IPS-15b (cell line): ENCODE measurements around the gene MYL7.

ENCODE experiments used
- H3K27me3 ChIP-seq: one replicate; pipeline ENCODE4 v1.6.1; 2013; ENCODE audit warnings: low read length; ENCODE audit not compliant: control insufficient read depth, insufficient read depth
- H3K36me3 ChIP-seq: one replicate; pipeline ENCODE4 v1.6.1; 2013; ENCODE audit warnings: low read length; ENCODE audit not compliant: control insufficient read depth, insufficient read depth
- H3K4me1 ChIP-seq: one replicate; pipeline ENCODE4 v1.6.1; 2013; ENCODE audit warnings: mild to moderate bottlenecking, low read length; ENCODE audit not compliant: control insufficient read depth, insufficient read depth
- H3K4me3 ChIP-seq: one replicate; pipeline ENCODE4 v1.5.1; 2013; ENCODE audit warnings: low read depth, low read length
- H3K9ac ChIP-seq: one replicate; pipeline ENCODE4 v1.6.1; 2013; ENCODE audit warnings: low read depth, mild to moderate bottlenecking, low read length
- H3K9me3 ChIP-seq: one replicate; pipeline ENCODE4 v1.6.1; 2013; ENCODE audit warnings: mild to moderate bottlenecking, low read length; ENCODE audit not compliant: control insufficient read depth, insufficient read depth

The MYL7 gene

GRCh38 chr7:44145969-44146911, 5.1 kb upstream of the MYL7 start:
- no peak overlapping the region for H3K9ac ChIP-seq

GRCh38 chr7:44145479-44145968, 4.4 kb upstream of the MYL7 start:
- peaks cover 33% of the 10 kb centered on the region for H3K27me3 ChIP-seq
- H3K9ac ChIP-seq = no peak overlapping the region
- H3K4me3 ChIP-seq = peak overlapping the region; percentile 67
- H3K9me3 ChIP-seq = no peaks in the 10 kb centered on the region
- peaks cover 4% of the 10 kb centered on the region for H3K4me1 ChIP-seq
- no peaks in the 10 kb centered on the region for H3K36me3 ChIP-seq

More at GRCh38 chr7:44145969-44146911, 5.1 kb upstream of the MYL7 start:
- Histone ChIP-seq H3K36me3 (no peaks in the 10 kb centered on the region), H3K9me3 (no peaks in the 10 kb centered on the region), H3K27me3 (peaks cover 33% of the 10 kb centered on the region), H3K4me1 (peaks cover 4% of the 10 kb centered on the region), H3K4me3 (peak overlapping the region; percentile 67)

- no peak overlapping the region for H3K9ac ChIP-seq
- peaks cover 4% of the 10 kb centered on the region for H3K4me1 ChIP-seq
- peak overlapping the region; percentile 67 for H3K4me3 ChIP-seq
- no peaks in the 10 kb centered on the region for H3K9me3 ChIP-seq
- peaks cover 33% of the 10 kb centered on the region for H3K27me3 ChIP-seq
- no peaks in the 10 kb centered on the region for H3K36me3 ChIP-seq
Observed at GRCh38 chr7:44144968-44145478, 3.9 kb upstream of the MYL7 start.

GRCh38 chr7:44144426-44144967, 3.4 kb upstream of the MYL7 start:
- Histone ChIP-seq H3K9me3 (no peaks in the 10 kb centered on the region), H3K4me1 (peaks cover 4% of the 10 kb centered on the region), H3K27me3 (peaks cover 33% of the 10 kb centered on the region), H3K4me3 (no peak overlapping the region), H3K9ac (no peak overlapping the region), H3K36me3 (no peaks in the 10 kb centered on the region)

- Histone ChIP-seq H3K36me3 (no peaks in the 10 kb centered on the region), H3K9me3 (no peaks in the 10 kb centered on the region), H3K9ac (no peak overlapping the region), H3K4me1 (peaks cover 4% of the 10 kb centered on the region), H3K27me3 (peaks cover 33% of the 10 kb centered on the region), H3K4me3 (no peak overlapping the region)
Observed at GRCh38 chr7:44143646-44144250, 2.6 kb upstream of the MYL7 start.

- Histone ChIP-seq H3K27me3 (peaks cover 32% of the 10 kb centered on the region), H3K4me1 (peaks cover 4% of the 10 kb centered on the region), H3K36me3 (no peaks in the 10 kb centered on the region), H3K4me3 (no peak overlapping the region), H3K9me3 (no peaks in the 10 kb centered on the region), H3K9ac (no peak overlapping the region)
Observed at GRCh38 chr7:44142028-44142427, 896 bp upstream of the MYL7 start.

DNA sequence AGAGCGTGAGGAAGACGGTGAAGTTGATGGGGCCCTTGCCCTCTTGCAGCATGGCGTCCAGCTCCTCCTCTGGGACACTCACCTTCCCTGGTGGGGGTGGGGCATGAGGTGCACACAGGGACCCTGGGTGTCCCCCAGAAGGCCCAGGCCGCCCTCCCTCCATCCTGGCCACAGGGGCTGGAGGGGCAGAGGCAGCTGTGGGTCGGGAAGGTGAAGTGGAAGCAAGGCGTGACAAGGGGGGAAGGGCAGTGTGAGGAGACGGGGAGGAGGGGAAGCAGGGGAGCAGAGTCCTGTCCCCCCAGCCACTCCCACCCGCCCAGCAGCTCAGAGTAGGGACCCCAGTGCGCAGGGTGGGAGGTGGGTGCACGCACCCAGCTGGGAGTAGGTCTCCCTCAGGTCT, 791 bp downstream of the MYL7 start:
- Histone ChIP-seq H3K4me1 (no peaks in the 10 kb centered on the region), H3K27me3 (peaks cover 20% of the 10 kb centered on the region), H3K36me3 (no peaks in the 10 kb centered on the region), H3K9ac (no peak overlapping the region), H3K9me3 (no peaks in the 10 kb centered on the region), H3K4me3 (no peak overlapping the region)

GRCh38 chr7:44139311-44140010, 1.7 kb downstream of the MYL7 start:
- H3K27me3 ChIP-seq = peaks cover 12% of the 10 kb centered on the region
- H3K4me3 ChIP-seq = no peak overlapping the region
- no peak overlapping the region for H3K9ac ChIP-seq
- H3K36me3 ChIP-seq = no peaks in the 10 kb centered on the region
- H3K4me1 ChIP-seq = no peaks in the 10 kb centered on the region
- no peaks in the 10 kb centered on the region for H3K9me3 ChIP-seq

- Histone ChIP-seq H3K36me3 (no peaks in the 10 kb centered on the region), H3K9ac (no peak overlapping the region), H3K4me3 (no peak overlapping the region), H3K27me3 (peaks cover 9% of the 10 kb centered on the region), H3K9me3 (no peaks in the 10 kb centered on the region), H3K4me1 (no peaks in the 10 kb centered on the region)
Observed at GRCh38 chr7:44138698-44139097, 2.4 kb downstream of the MYL7 start.

- Histone ChIP-seq H3K36me3 (no peaks in the 10 kb centered on the region), H3K9ac (no peak overlapping the region), H3K9me3 (no peaks in the 10 kb centered on the region), H3K4me3 (no peak overlapping the region), H3K27me3 (peaks cover 8% of the 10 kb centered on the region), H3K4me1 (no peaks in the 10 kb centered on the region)
Observed at GRCh38 chr7:44136731-44137130, 4.4 kb downstream of the MYL7 start.

DNA sequence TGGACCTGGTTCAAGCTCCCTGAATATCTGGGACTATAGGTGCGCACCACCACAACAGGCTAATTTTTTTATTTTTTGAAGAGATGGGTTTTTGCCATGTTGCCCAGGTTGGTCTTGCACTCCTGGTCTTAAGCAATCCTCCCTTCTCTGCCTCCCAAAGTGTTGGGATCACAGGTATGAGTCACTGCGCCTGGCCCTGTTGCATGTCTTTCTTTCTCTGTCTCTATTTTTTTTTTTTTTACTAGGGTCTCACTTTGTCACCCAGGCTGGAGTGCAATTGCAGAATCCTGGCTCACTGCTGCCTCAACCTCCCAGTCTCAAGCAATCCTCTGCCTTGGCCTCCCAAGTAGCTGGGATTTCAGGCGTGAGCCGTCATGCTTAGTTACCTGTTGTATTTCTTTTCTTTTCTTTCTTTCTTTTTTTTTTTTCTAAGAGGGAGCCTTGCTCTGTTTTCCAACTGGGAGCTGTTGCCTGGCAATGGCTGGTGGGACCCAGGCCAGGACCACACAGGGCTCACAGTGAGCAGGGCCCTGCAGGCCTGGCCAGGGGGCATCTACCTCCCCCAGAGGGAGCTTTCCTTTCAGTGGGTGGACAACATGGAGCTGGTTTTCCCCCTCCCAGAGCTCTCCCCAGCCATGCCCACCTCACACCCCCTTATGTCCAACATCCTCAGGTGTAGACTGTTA, 6.0 kb downstream of the MYL7 start:
- Histone ChIP-seq H3K9me3 (no peaks in the 10 kb centered on the region), H3K27me3 (peaks cover 8% of the 10 kb centered on the region), H3K4me1 (no peaks in the 10 kb centered on the region), H3K4me3 (no peak overlapping the region), H3K36me3 (no peaks in the 10 kb centered on the region), H3K9ac (no peak overlapping the region)
